HG03175 (cell line): ENCODE measurements around the gene STYXL1.
"Not testable (repeated sequence)": the region's sequence is repeated elsewhere in the genome, so short reads cannot be mapped to it uniquely, and the experiment has no call there.

ENCODE experiments used
- ATAC-seq: cut with Tn5 transposase; IDR thresholded peaks from one replicate; pipeline ENCODE4 v1.9.1; 2021; ENCODE audit warnings: mild to moderate bottlenecking, moderate library complexity; ENCODE audit not compliant: unreplicated experiment

The STYXL1 gene

GRCh38 chr7:76040126-76040525 lies 7.7 kb downstream of the STYXL1 start:
- no peak for ATAC-seq

- no peak for ATAC-seq
Measured at GRCh38 chr7:76037310-76037709, 10.5 kb downstream of the STYXL1 start.

GRCh38 chr7:76031964-76032363 lies 15.8 kb downstream of the STYXL1 start:
- no peak for ATAC-seq

- not testable (repeated sequence) for ATAC-seq
Measured at GRCh38 chr7:76029682-76030081, 18.1 kb downstream of the STYXL1 start.

- no peak for ATAC-seq
Measured at GRCh38 chr7:76023002-76023401, 24.8 kb downstream of the STYXL1 start.

- ATAC-seq = no peak
Measured at GRCh38 chr7:76022026-76022780, 25.6 kb downstream of the STYXL1 start.

- ATAC-seq = no peak
Measured at GRCh38 chr7:76020031-76020714, 27.6 kb downstream of the STYXL1 start.

- not testable (repeated sequence) for ATAC-seq
Measured at GRCh38 chr7:76018520-76018919, 29.3 kb downstream of the STYXL1 start.

GRCh38 chr7:76016191-76016947 lies 31.4 kb downstream of the STYXL1 start:
- no peak for ATAC-seq

- no peak for ATAC-seq
Measured at GRCh38 chr7:76011442-76011861, 36.3 kb downstream of the STYXL1 start.

GRCh38 chr7:76009672-76010600 lies 37.9 kb downstream of the STYXL1 start:
- no peak for ATAC-seq

GRCh38 chr7:76008156-76008687 lies 39.6 kb downstream of the STYXL1 start:
- ATAC-seq = no peak

GRCh38 chr7:76005004-76005403 lies 42.8 kb downstream of the STYXL1 start:
- not testable (repeated sequence) for ATAC-seq

- no peak for ATAC-seq
Measured at GRCh38 chr7:76003351-76003750, 44.4 kb downstream of the STYXL1 start.

- ATAC-seq = no peak
Measured at GRCh38 chr7:76002822-76003221, 45.0 kb downstream of the STYXL1 start.

GRCh38 chr7:76002139-76002538 lies 45.7 kb downstream of the STYXL1 start:
- no peak for ATAC-seq

- no peak for ATAC-seq
Measured at GRCh38 chr7:76000566-76000965, 47.2 kb downstream of the STYXL1 start.

- no peak for ATAC-seq
Measured at GRCh38 chr7:75998038-75998437, 49.8 kb downstream of the STYXL1 start.

GRCh38 chr7:75996476-75996875 lies 51.3 kb downstream of the STYXL1 start:
- no peak for ATAC-seq

GRCh38 chr7:75995996-75996395 lies 51.8 kb downstream of the STYXL1 start:
- no peak for ATAC-seq
